Psoas muscle (tissue), 8 donors: ENCODE data around the gene PACS2. TPM values are rescaled to one million over a fixed set of nuclear protein-coding genes. Genes with fewer than 3 reads are reported as not detected.

Source experiments
- ATAC-seq, 4 donors: fragments of 200-7000 bp; cut with Tn5 transposase; one replicate each; pipeline ENCODE4 v1.9.1; 2020; ENCODE audit warnings: moderate library complexity in 3 of 4, mild to moderate bottlenecking in 2 of 4
- DNase-seq, 2 donors: peaks; one replicate each; pipeline ENCODE4 v3.0.0-alpha.2; 2020
- H3K27ac ChIP-seq: fragments of 200-600 bp; one replicate; pipeline ENCODE4 v1.8.0; 2022
- H3K27me3 ChIP-seq, 3 donors: fragments of 200-600 bp in 1 of 3; one replicate each; pipeline versions ENCODE4 v1.6.1 to v1.8.0; 2013 to 2022; ENCODE audit warnings: low read length in 2 of 3, mild to moderate bottlenecking in 2 of 3, moderate library complexity in 1 of 3; ENCODE audit not compliant: insufficient read depth in 3 of 3
- H3K36me3 ChIP-seq, 2 donors: fragments of 200-600 bp in 1 of 2; one replicate each; pipeline versions ENCODE4 v1.6.1 to v1.8.0; 2013 to 2022; ENCODE audit warnings: low read depth in 1 of 2, mild to moderate bottlenecking in 1 of 2, moderate library complexity in 1 of 2; ENCODE audit not compliant: insufficient read depth in 1 of 2
- H3K4me1 ChIP-seq: fragments of 200-600 bp; one replicate; pipeline ENCODE4 v1.8.0; 2022
- H3K4me3 ChIP-seq: fragments of 200-600 bp; one replicate; pipeline ENCODE4 v1.8.0; 2022; ENCODE audit warnings: mild to moderate bottlenecking
- H3K9me3 ChIP-seq: fragments of 200-600 bp; one replicate; pipeline ENCODE4 v1.8.0; 2022
- WGBS, 3 donors: extraction: QIAGEN DNeasy Blood & Tissue Kit; methylation state at CpG; one replicate each; pipeline versions ENCODE4 v1.1.6 to v1.1.7; 2013; 5-methylcytosine and 5-hydroxymethylcytosine counted together
- intact Hi-C, 2 donors: fragments of 100-400 bp; cut with DNase I; formaldehyde crosslinking; loops; one replicate each; pipeline versions ENCODE4 v1.11.0 to v1.14.2; 2022
- polyA plus RNA-seq, 3 donors: library from polyadenylated mRNA; stranded (reverse); fragments of 200-250 nt; gene quantifications; one replicate each; pipeline ENCODE4 v1.2.3, GENCODE V29; 2013
- total RNA-seq, 4 donors: library from RNA; stranded (reverse); fragmentation: NEBNext Ultra II Directional in 2 of 4; extraction: Animal tissue kit (Norgen Biotek cat#: 25700) in 2 of 4; gene quantifications; one replicate each; pipeline versions ENCODE4 v1.2.1 to v1.2.4, GENCODE V29; 2021 to 2023
- TF ChIP-seq, protein P1 (sequence below): fragments of 200-600 bp; IDR thresholded peaks from one replicate; pipeline ENCODE4 v1.8.0; 2022; ENCODE audit warnings: antibody characterized with exemption
- donor health status: healthy with polysubstance abuse.
- donor health status: DM: no; HTN: no; CAD: no; lungs with moderate emphysema.
- donor health status: Bipolar disorder and iron deficiency.
- donor health status: healthy.
- donor health status: DM: yes; HTN: yes; CAD: no.
- donor health status: DM: no; HTN: no; CAD: no.
- donor health status: DM: no; HTN: no; CAD: no.
- donor health status: DM: yes; HTN: yes; CAD: no.

The PACS2 gene
- total and polyA plus RNA-seq, 7 donors, result 57.1 to 83.1 (median 72.8) TPM

DNA sequence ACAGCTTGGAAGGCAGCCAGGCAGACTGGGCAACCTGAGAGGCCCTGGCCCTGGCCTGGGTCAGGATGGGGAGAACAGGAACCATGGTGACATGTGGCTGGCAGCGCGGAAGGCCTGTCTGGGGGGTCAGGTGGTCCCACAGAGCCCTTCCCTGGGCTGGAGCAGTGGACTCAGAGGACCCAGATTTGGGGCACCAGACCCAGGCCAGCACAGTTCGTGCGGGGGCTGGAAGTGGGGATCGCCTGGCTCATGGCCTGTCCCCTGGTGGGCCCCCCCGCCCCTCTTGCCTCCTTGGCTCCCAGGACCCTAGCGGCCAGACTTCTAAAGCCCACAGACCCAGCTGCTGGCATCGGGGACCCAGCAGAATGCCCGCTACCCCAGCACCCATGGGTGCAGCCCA lies 126.4 kb downstream of the PACS2 start:
- H3K9me3 ChIP-seq, result no peaks in the 10 kb centered on the region
- no peaks in the 10 kb centered on the region for H3K4me1 ChIP-seq
- no peak overlapping the region for H3K27ac ChIP-seq
- intact Hi-C loops, result loop anchor here in 1 of 2 donors (10.0 kb wide), 1 partner anchor 84 kb away; the partner anchor contains the start of gene TMEM121
- H3K4me3 ChIP-seq, result no peak overlapping the region
- TF ChIP-seq, protein P1, sequence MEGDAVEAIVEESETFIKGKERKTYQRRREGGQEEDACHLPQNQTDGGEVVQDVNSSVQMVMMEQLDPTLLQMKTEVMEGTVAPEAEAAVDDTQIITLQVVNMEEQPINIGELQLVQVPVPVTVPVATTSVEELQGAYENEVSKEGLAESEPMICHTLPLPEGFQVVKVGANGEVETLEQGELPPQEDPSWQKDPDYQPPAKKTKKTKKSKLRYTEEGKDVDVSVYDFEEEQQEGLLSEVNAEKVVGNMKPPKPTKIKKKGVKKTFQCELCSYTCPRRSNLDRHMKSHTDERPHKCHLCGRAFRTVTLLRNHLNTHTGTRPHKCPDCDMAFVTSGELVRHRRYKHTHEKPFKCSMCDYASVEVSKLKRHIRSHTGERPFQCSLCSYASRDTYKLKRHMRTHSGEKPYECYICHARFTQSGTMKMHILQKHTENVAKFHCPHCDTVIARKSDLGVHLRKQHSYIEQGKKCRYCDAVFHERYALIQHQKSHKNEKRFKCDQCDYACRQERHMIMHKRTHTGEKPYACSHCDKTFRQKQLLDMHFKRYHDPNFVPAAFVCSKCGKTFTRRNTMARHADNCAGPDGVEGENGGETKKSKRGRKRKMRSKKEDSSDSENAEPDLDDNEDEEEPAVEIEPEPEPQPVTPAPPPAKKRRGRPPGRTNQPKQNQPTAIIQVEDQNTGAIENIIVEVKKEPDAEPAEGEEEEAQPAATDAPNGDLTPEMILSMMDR, result no peak
- DNase-seq (no peak), ATAC-seq (no peak)
- peaks cover 0 to 4% of the 10 kb centered on the region in 2 donors for H3K36me3 ChIP-seq
- 93 to 96% (median 93%) methylated on average over 9 of the region's 9 CpGs for WGBS, 3 donors
- H3K27me3 ChIP-seq, result no peaks in the 10 kb centered on the region

DNA sequence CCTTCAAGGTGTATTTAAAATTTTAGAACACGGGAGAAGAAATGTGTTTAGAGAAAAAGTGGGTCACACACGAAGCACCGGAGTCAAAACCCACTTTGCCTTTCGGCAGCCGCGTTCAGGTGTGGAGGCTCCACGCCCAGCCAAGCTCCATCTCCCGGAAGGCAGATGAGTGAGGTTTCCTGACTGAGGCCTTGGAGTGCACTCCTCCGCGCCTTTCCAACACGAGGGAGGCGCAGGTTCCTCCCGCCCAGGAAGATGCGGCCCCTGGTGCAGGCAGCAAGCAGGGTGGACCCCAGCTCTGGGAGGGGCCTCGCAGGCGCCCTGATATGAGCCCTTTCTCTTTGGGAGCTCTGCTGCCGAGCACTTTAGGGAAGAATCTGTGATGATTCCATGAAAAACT lies 127.6 kb downstream of the PACS2 start:
- peaks cover 0 to 4% of the 10 kb centered on the region in 2 donors for H3K36me3 ChIP-seq
- no peaks in the 10 kb centered on the region for H3K9me3 ChIP-seq
- H3K27me3 ChIP-seq, result no peaks in the 10 kb centered on the region
- no peaks in the 10 kb centered on the region for H3K4me1 ChIP-seq
- TF ChIP-seq, protein P1, result no peak
- WGBS, 3 donors, result 80 to 81% (median 80%) methylated on average over 17 of the region's 17 CpGs
- intact Hi-C loops, result loop anchor here in 1 of 2 donors (10.0 kb wide), 1 partner anchor 83 kb away; the partner anchor contains the start of gene TMEM121
- DNase-seq (no peak), ATAC-seq (no peak)
- H3K4me3 ChIP-seq, result no peak overlapping the region
- H3K27ac ChIP-seq, result no peak overlapping the region

DNA sequence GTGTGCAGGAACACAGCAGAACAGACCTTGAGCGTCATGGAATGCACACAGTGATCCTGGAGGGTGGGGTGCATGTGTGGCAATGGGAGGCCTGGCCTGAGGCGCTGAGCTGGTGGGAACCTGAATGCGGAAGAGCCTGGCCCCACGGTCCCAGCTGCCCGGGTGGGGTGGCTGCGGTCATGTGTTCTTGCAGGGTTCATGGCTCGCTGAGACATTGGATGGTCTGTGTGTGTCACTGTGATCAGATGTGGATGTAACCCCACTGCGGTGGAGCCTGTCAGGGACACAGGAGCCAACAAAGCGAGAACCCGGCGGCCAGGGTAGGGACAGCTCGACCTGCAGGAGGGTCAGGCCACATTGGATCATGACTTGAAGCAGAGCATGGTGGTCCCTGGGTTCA lies 128.3 kb downstream of the PACS2 start:
- DNase-seq (no peak), ATAC-seq (no peak)
- WGBS, 3 donors, result 83 to 85% (median 85%) methylated on average over 12 of the region's 12 CpGs
- Histone ChIP-seq H3K9me3 (no peaks in the 10 kb centered on the region), H3K4me1 (no peaks in the 10 kb centered on the region), H3K27ac (no peak overlapping the region), H3K27me3 (no peaks in the 10 kb centered on the region), H3K36me3 (peaks cover 0 to 4% of the 10 kb centered on the region in 2 donors), H3K4me3 (no peak overlapping the region)
- TF ChIP-seq, protein P1, result no peak
- intact Hi-C loops, result loop anchor here in 1 of 2 donors (10.0 kb wide), 1 partner anchor 82 kb away; the partner anchor contains the start of gene TMEM121

DNA sequence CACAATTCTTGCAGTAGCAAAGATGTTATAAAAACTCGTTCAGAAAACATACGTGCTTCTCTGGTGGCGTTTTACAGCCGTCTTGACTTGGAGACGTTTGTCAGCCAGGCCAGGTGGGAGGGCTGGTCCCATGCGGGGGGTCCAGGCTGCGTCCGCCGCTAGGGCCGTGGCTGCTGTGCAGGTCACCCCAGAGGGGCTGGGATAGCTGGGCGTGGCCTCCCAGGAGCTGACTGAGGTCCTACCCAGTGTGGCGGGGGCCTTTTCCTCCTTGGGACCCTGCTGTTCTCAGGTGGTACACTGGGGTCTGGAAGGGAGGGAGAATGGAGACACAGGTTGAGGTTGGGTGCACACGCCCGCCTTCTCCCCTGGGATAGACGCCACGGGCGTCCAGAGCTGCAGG lies 130.3 kb downstream of the PACS2 start:
- TF ChIP-seq, protein P1, result no peak
- H3K9me3 ChIP-seq, result no peaks in the 10 kb centered on the region
- H3K36me3 ChIP-seq, result peaks cover 0 to 6% of the 10 kb centered on the region in 2 donors
- no peak overlapping the region for H3K27ac ChIP-seq
- intact Hi-C loops, result loop anchor here (5.0 to 10.0 kb wide), 3 partner anchors 42 to 80 kb away; partner anchors contain the start of genes CRIP1 (in 1 of the 2) and TMEM121 (in 1 of the 2)
- no peaks in the 10 kb centered on the region for H3K27me3 ChIP-seq
- peaks cover 6% of the 10 kb centered on the region for H3K4me1 ChIP-seq
- DNase-seq (no peak), ATAC-seq (no peak)
- WGBS, 3 donors, result 81 to 90% (median 88%) methylated on average over 16 to 17 of the region's 17 CpGs
- H3K4me3 ChIP-seq, result no peak overlapping the region

DNA sequence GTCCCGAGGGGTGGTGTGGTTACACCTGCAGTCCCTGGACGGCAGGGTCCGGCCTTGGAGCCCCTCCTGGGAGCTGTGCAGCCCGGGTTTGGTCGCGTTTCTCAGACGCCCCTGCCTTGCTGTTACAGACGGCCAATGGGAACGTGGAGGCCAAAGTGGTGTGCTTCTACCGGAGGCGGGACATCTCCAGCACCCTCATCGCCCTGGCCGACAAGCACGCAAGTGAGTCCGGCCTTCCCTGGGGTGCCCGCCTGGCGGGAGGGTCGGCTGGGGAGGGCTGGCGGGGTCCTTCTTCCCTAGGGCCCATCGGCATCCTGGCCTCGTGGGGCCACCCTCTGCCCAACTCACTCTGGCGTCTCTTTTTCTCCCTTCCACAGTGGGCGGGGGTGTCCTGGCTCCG lies 130.7 kb downstream of the PACS2 start:
- Histone ChIP-seq H3K36me3 (peaks cover 0 to 10% of the 10 kb centered on the region in 2 donors), H3K4me3 (no peak overlapping the region), H3K27me3 (no peaks in the 10 kb centered on the region), H3K4me1 (peaks cover 6% of the 10 kb centered on the region), H3K9me3 (no peaks in the 10 kb centered on the region), H3K27ac (no peak overlapping the region)
- DNase-seq, result no peak
- intact Hi-C loops, result loop anchor here (5.0 to 10.0 kb wide), 3 partner anchors 42 to 80 kb away; partner anchors contain the start of genes CRIP1 (in 1 of the 2) and TMEM121 (in 1 of the 2)
- ATAC-seq, result no peak
- TF ChIP-seq, protein P1, result no peak
- WGBS, 3 donors, result 83 to 93% (median 86%) methylated on average over 17 to 24 of the region's 24 CpGs
